ENCODE measurements around the gene OLA1. TPM values are rescaled to one million over a fixed set of nuclear protein-coding genes. Genes with fewer than 3 reads are reported as not detected.
A peak's percentile ranks its signal among the peaks of the same experiment; 100 is the strongest.

Gene OLA1
- total RNA-seq, 1 experiment from 2014 or later, result 263 TPM

DNA sequence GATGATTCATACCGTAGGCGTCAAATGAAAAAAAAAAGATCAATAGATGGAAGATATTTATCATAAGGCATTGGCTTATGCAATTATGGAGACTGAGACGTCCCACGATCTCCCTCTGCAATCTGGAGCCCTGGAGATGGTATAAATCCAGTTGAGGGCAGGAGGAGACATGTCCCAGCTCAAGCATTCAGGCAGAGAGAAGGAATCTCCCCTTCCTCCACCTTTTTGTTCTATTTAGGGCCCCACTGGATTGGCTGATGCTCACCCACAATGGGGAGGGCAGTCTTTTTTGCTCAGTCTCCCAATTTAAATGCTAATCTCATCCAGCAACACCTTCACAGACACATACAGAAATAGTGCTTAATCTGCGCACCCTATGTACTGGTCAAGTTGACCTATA, 18.0 kb upstream of the OLA1 start:
- no TSS peak for BruUV-seq (replicated peaks)
- no peak for TF ChIP-seq EZH2 (IDR thresholded peaks at IDR 0.05; ENCODE audit: low read depth)
- TF ChIP-seq, protein P1, sequence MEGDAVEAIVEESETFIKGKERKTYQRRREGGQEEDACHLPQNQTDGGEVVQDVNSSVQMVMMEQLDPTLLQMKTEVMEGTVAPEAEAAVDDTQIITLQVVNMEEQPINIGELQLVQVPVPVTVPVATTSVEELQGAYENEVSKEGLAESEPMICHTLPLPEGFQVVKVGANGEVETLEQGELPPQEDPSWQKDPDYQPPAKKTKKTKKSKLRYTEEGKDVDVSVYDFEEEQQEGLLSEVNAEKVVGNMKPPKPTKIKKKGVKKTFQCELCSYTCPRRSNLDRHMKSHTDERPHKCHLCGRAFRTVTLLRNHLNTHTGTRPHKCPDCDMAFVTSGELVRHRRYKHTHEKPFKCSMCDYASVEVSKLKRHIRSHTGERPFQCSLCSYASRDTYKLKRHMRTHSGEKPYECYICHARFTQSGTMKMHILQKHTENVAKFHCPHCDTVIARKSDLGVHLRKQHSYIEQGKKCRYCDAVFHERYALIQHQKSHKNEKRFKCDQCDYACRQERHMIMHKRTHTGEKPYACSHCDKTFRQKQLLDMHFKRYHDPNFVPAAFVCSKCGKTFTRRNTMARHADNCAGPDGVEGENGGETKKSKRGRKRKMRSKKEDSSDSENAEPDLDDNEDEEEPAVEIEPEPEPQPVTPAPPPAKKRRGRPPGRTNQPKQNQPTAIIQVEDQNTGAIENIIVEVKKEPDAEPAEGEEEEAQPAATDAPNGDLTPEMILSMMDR (conservative IDR thresholded peaks at IDR 0.05), result no peak
- CTCF ChIA-PET, result no interaction called here
- no peak overlapping the region for H3K4me2 ChIP-seq
- no peaks in the 10 kb centered on the region for H3K9me2 ChIP-seq (ENCODE audit: insufficient read depth)
- H3F3A ChIP-seq (ENCODE audit: insufficient read depth, low read depth), result peaks cover 7% of the 10 kb centered on the region
- no peaks in the 10 kb centered on the region for H3K27me3 ChIP-seq (ENCODE audit: insufficient read depth, low read depth)
- peaks cover 18% of the 10 kb centered on the region for H3K4me1 ChIP-seq (replicated peaks; ENCODE audit: insufficient read depth)
- H2AFZ ChIP-seq, result no peak overlapping the region
- H3K4me3 ChIP-seq, result no peak overlapping the region
- no peaks in the 10 kb centered on the region for H3K36me3 ChIP-seq (ENCODE audit: low read depth)
- H3K27ac ChIP-seq, result no peak overlapping the region
- H3K79me2 ChIP-seq (ENCODE audit: low read depth), result no peaks in the 10 kb centered on the region
- DNase-seq, result peak in 1 of 2 experiments; percentile 15
- intact Hi-C loops (cut with micrococcal nuclease; ENCODE audit: unreplicated experiment), result no loop called here
- no peaks in the 10 kb centered on the region for H3K9me3 ChIP-seq (ENCODE audit: insufficient read depth, low read depth)
- POLR2A ChIA-PET (ENCODE audit: unreplicated experiment), result no interaction called here
- no peaks in the 10 kb centered on the region for H4K20me1 ChIP-seq (ENCODE audit: insufficient read depth)

- Histone ChIP-seq H3K27ac (peak overlapping the region; percentile 80), H3K27me3 (ENCODE audit: insufficient read depth, low read depth) (no peaks in the 10 kb centered on the region), H4K20me1 (ENCODE audit: insufficient read depth) (no peaks in the 10 kb centered on the region), H3F3A (ENCODE audit: insufficient read depth, low read depth) (peaks cover 7% of the 10 kb centered on the region), H2AFZ (no peak overlapping the region), H3K9me2 (ENCODE audit: insufficient read depth) (no peaks in the 10 kb centered on the region), H3K4me1 (replicated peaks; ENCODE audit: insufficient read depth) (peaks cover 18% of the 10 kb centered on the region), H3K4me3 (no peak overlapping the region), H3K36me3 (ENCODE audit: low read depth) (no peaks in the 10 kb centered on the region), H3K79me2 (ENCODE audit: low read depth) (no peaks in the 10 kb centered on the region), H3K4me2 (peak overlapping the region; percentile 47), H3K9me3 (ENCODE audit: insufficient read depth, low read depth) (no peaks in the 10 kb centered on the region)
- ChIA-PET CTCF (interaction anchor here (0.6 kb wide), 1 partner anchor 115 kb away, joined by 3 read pairs; no protein-coding TSS in a partner anchor), POLR2A (ENCODE audit: unreplicated experiment) (interaction anchor here (0.6 kb wide), 2 partner anchors 13 to 1091 kb away, joined by 3 to 4 read pairs; no protein-coding TSS in a partner anchor)
- BruUV-seq (replicated peaks), result no TSS peak
- TF ChIP-seq, protein P1 (conservative IDR thresholded peaks at IDR 0.05), result no peak
- no peak for TF ChIP-seq EZH2 (IDR thresholded peaks at IDR 0.05; ENCODE audit: low read depth)
- intact Hi-C loops (cut with micrococcal nuclease; ENCODE audit: unreplicated experiment), result no loop called here
- DNase-seq, result peak; percentile 52 to 92
These were observed 15.7 kb upstream of the OLA1 start for GRCh38 chr2:174263997-174264396.

- TF ChIP-seq EZH2 (IDR thresholded peaks at IDR 0.05; ENCODE audit: low read depth), result no peak
- TF ChIP-seq, protein P1 (conservative IDR thresholded peaks at IDR 0.05), result no peak
- BruUV-seq (replicated peaks), result no TSS peak
- H3K27me3 ChIP-seq (ENCODE audit: insufficient read depth, low read depth), result no peaks in the 10 kb centered on the region
- DNase-seq, result no peak
- H3K27ac ChIP-seq, result no peak overlapping the region
- ChIA-PET POLR2A (ENCODE audit: unreplicated experiment) (no interaction called here), CTCF (interaction anchor here (0.7 kb wide), 1 partner anchor 1324 kb away, joined by 8 read pairs; no protein-coding TSS in a partner anchor)
- intact Hi-C loops (cut with micrococcal nuclease; ENCODE audit: unreplicated experiment), result no loop called here
- H2AFZ ChIP-seq, result no peak overlapping the region
- H3K4me3 ChIP-seq, result no peak overlapping the region
- no peaks in the 10 kb centered on the region for H3K9me2 ChIP-seq (ENCODE audit: insufficient read depth)
- H3K4me2 ChIP-seq, result no peak overlapping the region
- H3K36me3 ChIP-seq (ENCODE audit: low read depth), result no peaks in the 10 kb centered on the region
- peaks cover 7% of the 10 kb centered on the region for H3F3A ChIP-seq (ENCODE audit: insufficient read depth, low read depth)
- peaks cover 18% of the 10 kb centered on the region for H3K4me1 ChIP-seq (replicated peaks; ENCODE audit: insufficient read depth)
- no peaks in the 10 kb centered on the region for H3K79me2 ChIP-seq (ENCODE audit: low read depth)
- H4K20me1 ChIP-seq (ENCODE audit: insufficient read depth), result no peaks in the 10 kb centered on the region
- no peaks in the 10 kb centered on the region for H3K9me3 ChIP-seq (ENCODE audit: insufficient read depth, low read depth)
These were observed 11.6 kb upstream of the OLA1 start for GRCh38 chr2:174259981-174260380.

Data from PC-9 (cell line).